MCF 10A (cell line): ENCODE measurements around the gene CHRNA4. TPM values are rescaled to one million over a fixed set of nuclear protein-coding genes. Genes with fewer than 3 reads are reported as not detected.

ENCODE experiments used
- BruUV-seq: library from RNA; stranded (reverse); fragments of 400-500 nt; replicated peaks from 2 replicates; lab custom pipeline; 2021; lab: Mats Ljungman, UMichigan
- CTCF ChIA-PET: fragments of 300-600 bp; sonication (Branson Sonifier 250); formaldehyde crosslinking; extraction: SDS; loops from one replicate; lab custom pipeline; 2021; ENCODE audit warnings: antibody characterized with exemption, inconsistent platforms; lab: Yijun Ruan, JAX
- POLR2A ChIA-PET: fragments of 300-600, 350-650 bp; sonication (Branson Sonifier 250); formaldehyde crosslinking; extraction: SDS; loops from one replicate; lab custom pipeline; 2020; ENCODE audit warnings: antibody characterized with exemption, inconsistent platforms; lab: Yijun Ruan, JAX
- DNase-seq: peaks from one replicate; pipeline ENCODE4 v3.0.0-alpha.2; 2018; ENCODE audit not compliant: unreplicated experiment
- H3K27ac Mint-ChIP-seq: one replicate; pipeline ENCODE4 v1.8.0; 2022; ENCODE audit warnings: mild to moderate bottlenecking, low read depth, mixed read lengths; ENCODE audit not compliant: unreplicated experiment
- H3K27me3 Mint-ChIP-seq: one replicate; pipeline ENCODE4 v1.8.0; 2022; ENCODE audit warnings: mixed read lengths; ENCODE audit not compliant: insufficient read depth, unreplicated experiment
- H3K36me3 Mint-ChIP-seq: one replicate; pipeline ENCODE4 v1.8.0; 2022; ENCODE audit warnings: mild to moderate bottlenecking, moderate library complexity, mixed read lengths; ENCODE audit not compliant: insufficient read depth, unreplicated experiment
- H3K4me1 Mint-ChIP-seq: one replicate; pipeline ENCODE4 v1.8.0; 2022; ENCODE audit warnings: mixed read lengths; ENCODE audit not compliant: insufficient read depth, unreplicated experiment
- H3K4me3 Mint-ChIP-seq: one replicate; pipeline ENCODE4 v1.8.0; 2022; ENCODE audit warnings: mild to moderate bottlenecking, moderate library complexity, mixed read lengths; ENCODE audit not compliant: unreplicated experiment
- H3K9me3 Mint-ChIP-seq: one replicate; pipeline ENCODE4 v1.8.0; 2022; ENCODE audit warnings: mixed read lengths; ENCODE audit not compliant: unreplicated experiment
- CTCF ChIP-seq: fragments of 200-600 bp; IDR thresholded peaks from one replicate; pipeline ENCODE4 v1.8.0; 2022; ENCODE audit warnings: antibody characterized with exemption, mild to moderate bottlenecking; ENCODE audit not compliant: unreplicated experiment
- intact Hi-C: fragments of 100-400 bp; cut with micrococcal nuclease; formaldehyde crosslinking; loops from 2 replicates; pipeline ENCODE4 v1.14.1; 2022
- total RNA-seq: library from RNA; stranded (reverse); gene quantifications from 2 replicates; pipeline ENCODE4 v1.2.3, GENCODE V29; 2022

Gene CHRNA4
- total RNA-seq, 1 experiment from 2014 or later: not detected

GRCh38 chr20:63331741-63332400 lies 29.3 kb downstream of the CHRNA4 start:
- peaks cover 18% of the 10 kb centered on the region for H3K27me3 Mint-ChIP-seq
- peaks cover 6% of the 10 kb centered on the region for H3K36me3 Mint-ChIP-seq
- no peaks in the 10 kb centered on the region for H3K4me1 Mint-ChIP-seq
- intact Hi-C loops: no loop called here
- peaks cover 9% of the 10 kb centered on the region for H3K9me3 Mint-ChIP-seq
- no peak for DNase-seq
- ChIA-PET POLR2A (no interaction called here), CTCF (interaction anchor here (0.7 kb wide), 2 partner anchors 9 to 22 kb away, joined by 3 to 4 read pairs; no protein-coding TSS in a partner anchor)
- H3K27ac Mint-ChIP-seq: no peak overlapping the region
- TF ChIP-seq CTCF: no peak
- no peak overlapping the region for H3K4me3 Mint-ChIP-seq
- no TSS peak for BruUV-seq

GRCh38 chr20:63330940-63331339 lies 30.2 kb downstream of the CHRNA4 start:
- CTCF ChIA-PET: interaction anchor here (0.6 to 0.7 kb wide), 2 partner anchors 10 to 13 kb away, joined by 3 read pairs; no protein-coding TSS in a partner anchor

GRCh38 chr20:63330084-63330760 lies 30.9 kb downstream of the CHRNA4 start:
- intact Hi-C loops: no loop called here
- TF ChIP-seq CTCF: no peak
- Mint-ChIP-seq H3K36me3 (no peaks in the 10 kb centered on the region), H3K9me3 (peaks cover 9% of the 10 kb centered on the region), H3K27ac (no peak overlapping the region), H3K4me3 (no peak overlapping the region), H3K27me3 (peaks cover 1% of the 10 kb centered on the region), H3K4me1 (no peaks in the 10 kb centered on the region)
- CTCF ChIA-PET: interaction anchor here (0.6 to 0.7 kb wide), 2 partner anchors 12 to 14 kb away, joined by 3 read pairs; no protein-coding TSS in a partner anchor
- POLR2A ChIA-PET: no interaction called here
- BruUV-seq: no TSS peak
- DNase-seq: no peak

More at GRCh38 chr20:63330940-63331339, 30.2 kb downstream of the CHRNA4 start:
- Mint-ChIP-seq H3K36me3 (peaks cover 5% of the 10 kb centered on the region), H3K9me3 (peaks cover 9% of the 10 kb centered on the region), H3K27ac (no peak overlapping the region), H3K4me3 (no peak overlapping the region), H3K4me1 (no peaks in the 10 kb centered on the region), H3K27me3 (peaks cover 8% of the 10 kb centered on the region)
- TF ChIP-seq CTCF: no peak
- POLR2A ChIA-PET: no interaction called here
- no peak for DNase-seq
- intact Hi-C loops: no loop called here
- BruUV-seq: no TSS peak

DNA sequence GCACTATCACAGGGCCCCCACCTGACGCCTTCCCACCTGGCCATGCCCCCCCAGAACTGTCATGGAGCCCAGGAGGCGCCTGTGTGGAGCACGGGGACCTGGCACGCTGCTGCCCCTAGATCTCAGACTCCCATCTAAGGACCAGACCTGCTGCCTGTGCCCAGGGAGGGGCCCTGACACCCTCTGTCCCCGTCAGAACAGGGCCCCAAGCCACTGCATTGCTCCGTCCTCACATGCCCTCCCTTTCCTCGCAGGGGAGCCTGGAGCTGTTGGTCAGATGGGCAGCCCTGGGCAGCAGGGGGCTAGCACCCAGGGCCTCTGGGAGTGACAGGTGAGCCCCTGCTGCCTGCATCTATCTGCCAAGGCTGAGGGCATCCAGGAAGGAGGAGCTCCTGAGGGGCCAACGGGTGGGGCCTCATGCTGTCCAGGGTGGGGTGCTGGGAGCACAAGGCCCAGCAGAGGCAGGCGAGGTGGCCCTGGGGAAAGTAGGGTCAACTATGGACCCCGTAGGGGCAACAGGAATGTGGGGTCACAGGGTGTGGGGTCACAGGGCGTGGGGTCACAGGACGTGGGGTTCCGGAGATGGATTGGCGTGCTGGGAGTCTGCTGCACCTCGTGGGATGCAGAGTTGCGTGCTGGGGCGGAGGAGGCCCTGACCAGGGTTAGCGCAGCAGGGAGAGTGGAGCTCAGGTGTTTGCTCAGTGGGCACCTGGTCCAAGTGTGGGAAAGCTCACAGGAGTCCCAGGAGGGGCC lies 31.6 kb downstream of the CHRNA4 start:
- ChIA-PET CTCF (interaction anchor here (0.5 to 0.7 kb wide), 2 partner anchors 14 to 216 kb away, joined by 3 read pairs; no protein-coding TSS in a partner anchor), POLR2A (no interaction called here)
- no peak for DNase-seq
- intact Hi-C loops: no loop called here
- no peak overlapping the region for H3K27ac Mint-ChIP-seq
- no peak overlapping the region for H3K4me3 Mint-ChIP-seq
- no peaks in the 10 kb centered on the region for H3K36me3 Mint-ChIP-seq
- TF ChIP-seq CTCF: no peak
- peaks cover 2% of the 10 kb centered on the region for H3K27me3 Mint-ChIP-seq
- no peaks in the 10 kb centered on the region for H3K4me1 Mint-ChIP-seq
- peaks cover 9% of the 10 kb centered on the region for H3K9me3 Mint-ChIP-seq
- no TSS peak for BruUV-seq
